Measurements from ENCODE around the gene ELP1.

DNA sequence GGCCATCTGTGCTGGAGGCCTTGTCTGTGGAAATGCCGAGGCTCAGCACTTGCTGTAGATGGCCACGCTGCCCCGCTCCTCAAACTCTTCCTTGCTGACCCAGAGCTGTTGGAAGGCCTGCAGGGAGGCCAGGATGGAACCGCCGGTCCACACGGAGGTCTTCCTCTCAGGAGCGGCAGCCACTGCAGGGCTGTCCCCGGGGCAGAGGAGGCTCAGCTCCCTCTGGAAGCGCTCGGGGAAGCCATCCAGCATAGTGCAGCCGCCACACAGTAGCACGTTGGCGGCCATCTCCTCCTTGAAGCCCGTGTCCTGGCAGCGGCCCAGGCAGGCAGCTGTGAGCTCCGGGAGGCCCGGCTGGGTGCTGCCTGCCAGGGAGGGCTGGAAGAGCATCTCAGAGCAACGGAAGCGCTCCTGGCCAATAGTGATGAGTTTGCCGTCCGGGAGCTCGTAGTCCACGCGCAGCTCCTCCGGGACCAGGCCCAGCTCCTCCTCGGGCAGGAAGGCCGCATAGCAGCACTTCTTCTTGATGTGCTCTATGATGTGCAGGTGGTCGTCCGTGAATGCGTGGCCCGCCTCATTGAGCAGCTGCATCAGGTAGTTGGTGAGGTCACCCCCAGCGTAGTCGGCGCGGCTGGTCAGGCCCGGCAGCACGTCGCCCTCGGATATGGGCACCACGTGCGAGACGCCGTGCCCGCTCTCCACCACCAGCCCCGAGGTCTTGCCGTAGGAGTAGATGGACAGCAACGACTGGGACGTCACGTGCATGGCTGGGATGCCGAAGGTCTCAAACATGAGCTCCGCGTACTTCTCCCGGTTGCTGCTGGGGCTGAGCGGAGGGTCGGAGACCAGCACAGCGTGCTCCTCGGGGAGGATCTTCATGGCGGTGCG is 79.0 kb downstream of the ELP1 start:
- TF ChIP-seq EZH2 (IDR thresholded peaks at IDR 0.05; ENCODE audit: borderline replicate concordance, low read depth, low read length, poor library complexity, severe bottlenecking), result no peak
- TF ChIP-seq, protein P1, sequence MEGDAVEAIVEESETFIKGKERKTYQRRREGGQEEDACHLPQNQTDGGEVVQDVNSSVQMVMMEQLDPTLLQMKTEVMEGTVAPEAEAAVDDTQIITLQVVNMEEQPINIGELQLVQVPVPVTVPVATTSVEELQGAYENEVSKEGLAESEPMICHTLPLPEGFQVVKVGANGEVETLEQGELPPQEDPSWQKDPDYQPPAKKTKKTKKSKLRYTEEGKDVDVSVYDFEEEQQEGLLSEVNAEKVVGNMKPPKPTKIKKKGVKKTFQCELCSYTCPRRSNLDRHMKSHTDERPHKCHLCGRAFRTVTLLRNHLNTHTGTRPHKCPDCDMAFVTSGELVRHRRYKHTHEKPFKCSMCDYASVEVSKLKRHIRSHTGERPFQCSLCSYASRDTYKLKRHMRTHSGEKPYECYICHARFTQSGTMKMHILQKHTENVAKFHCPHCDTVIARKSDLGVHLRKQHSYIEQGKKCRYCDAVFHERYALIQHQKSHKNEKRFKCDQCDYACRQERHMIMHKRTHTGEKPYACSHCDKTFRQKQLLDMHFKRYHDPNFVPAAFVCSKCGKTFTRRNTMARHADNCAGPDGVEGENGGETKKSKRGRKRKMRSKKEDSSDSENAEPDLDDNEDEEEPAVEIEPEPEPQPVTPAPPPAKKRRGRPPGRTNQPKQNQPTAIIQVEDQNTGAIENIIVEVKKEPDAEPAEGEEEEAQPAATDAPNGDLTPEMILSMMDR (conservative IDR thresholded peaks at IDR 0.05; ENCODE audit: low read depth, low read length), result no peak
